Fibroblast of lung (primary cell): ENCODE results near the gene ACTR1A. TPM values are rescaled to one million over a fixed set of nuclear protein-coding genes. Genes with fewer than 3 reads are reported as not detected.

Experiments used
- DNase-seq, 2 donors: peaks; one replicate each; pipeline versions ENCODE4 v3.0.0 to v3.0.0-alpha.2; 2010; ENCODE audit warnings: low read depth in 2 of 2
- H2AFZ ChIP-seq: 2 replicates; pipeline ENCODE4 v1.5.1; 2012; ENCODE audit warnings: low read length, control low read depth, inconsistent platforms
- H3K27ac ChIP-seq: 2 replicates; pipeline ENCODE4 v1.5.1; 2011; ENCODE audit warnings: low read length, control low read depth; ENCODE audit not compliant: insufficient read depth
- H3K27me3 ChIP-seq: 2 replicates; pipeline ENCODE4 v1.5.1; 2011; ENCODE audit warnings: mild to moderate bottlenecking, low read length; ENCODE audit not compliant: control insufficient read depth, insufficient read depth
- H3K36me3 ChIP-seq: 2 replicates; pipeline ENCODE4 v1.5.1; 2011; ENCODE audit warnings: low read length; ENCODE audit not compliant: control insufficient read depth, insufficient read depth
- H3K4me1 ChIP-seq: 2 replicates; pipeline ENCODE4 v1.5.1; 2011; ENCODE audit warnings: low read length; ENCODE audit not compliant: control insufficient read depth, insufficient read depth; ENCODE audit errors: extremely low read depth
- H3K4me2 ChIP-seq: 2 replicates; pipeline ENCODE4 v1.5.1; 2011; ENCODE audit warnings: low read length, control low read depth; ENCODE audit not compliant: insufficient read depth; ENCODE audit errors: extremely low read depth
- H3K4me3 ChIP-seq, 4 experiments: fragments of 200-600 bp in 1 of 4; sonication (generic) in 1 of 4; replicated peaks in 1 of 4; 2 replicates each; pipeline ENCODE4 v1.5.1; 2011 to 2016; ENCODE audit warnings: low read length in 4 of 4, low read depth in 3 of 4, mild to moderate bottlenecking in 3 of 4, control low read depth in 2 of 4, inconsistent platforms in 1 of 4, mixed read lengths in 1 of 4; ENCODE audit not compliant: insufficient read depth in 1 of 4; ENCODE audit errors: control extremely low read depth in 1 of 4
- H3K79me2 ChIP-seq: 2 replicates; pipeline ENCODE4 v1.5.1; 2012; ENCODE audit warnings: mild to moderate bottlenecking, low read length, inconsistent platforms; ENCODE audit not compliant: control insufficient read depth, insufficient read depth
- H3K9ac ChIP-seq: 2 replicates; pipeline ENCODE4 v1.5.1; 2011; ENCODE audit warnings: mild to moderate bottlenecking, low read length, control low read depth; ENCODE audit not compliant: insufficient read depth
- H3K9me3 ChIP-seq: 2 replicates; pipeline ENCODE4 v1.5.1; 2012; ENCODE audit warnings: low read depth, low read length; ENCODE audit not compliant: control insufficient read depth, insufficient read depth
- H4K20me1 ChIP-seq: 2 replicates; pipeline ENCODE4 v1.5.1; 2011; ENCODE audit warnings: low read length; ENCODE audit not compliant: control insufficient read depth, insufficient read depth; ENCODE audit errors: extremely low read depth
- CTCF ChIP-seq, 2 donors: IDR thresholded peaks in 1 of 2; conservative IDR thresholded peaks in 1 of 2; 1 replicate in 1 of 2; 2 replicates in 1 of 2; pipeline ENCODE4 v1.5.1; 2011 to 2012; ENCODE audit warnings: low read length in 2 of 2, control low read depth in 1 of 2, inconsistent platforms in 1 of 2, low read depth in 1 of 2, mild to moderate bottlenecking in 1 of 2
- EZH2 ChIP-seq: IDR thresholded peaks from 2 replicates; pipeline ENCODE4 v1.5.1; 2012; ENCODE audit warnings: low read length, control low read depth, mild to moderate bottlenecking; ENCODE audit errors: missing control alignments
- polyA plus RNA-seq, 2 donors: library from polyadenylated mRNA; depleted of rRNA in 1 of 2; stranded (reverse) in 1 of 2; unstranded in 1 of 2; fragments of >200 nt; gene quantifications; 2 replicates each; pipeline ENCODE4 v1.2.1, GENCODE V29; 2011 to 2012; ENCODE audit warnings: missing spikeins in 1 of 2
- total RNA-seq: library from RNA; depleted of rRNA; stranded (reverse); fragments of >200 nt; gene quantifications from 2 replicates; pipeline ENCODE4 v1.2.1, GENCODE V29; 2014

ACTR1A gene
- total and polyA plus RNA-seq, 2 donors (not counting 1 experiment from before 2014, with no cell fraction given) = 125 to 128 TPM

GRCh38 chr10:102460836-102461186 lies 41.7 kb downstream of the ACTR1A start:
- Histone ChIP-seq H3K27me3 (no peaks in the 10 kb centered on the region), H4K20me1 (no peaks in the 10 kb centered on the region), H3K36me3 (no peaks in the 10 kb centered on the region), H3K9me3 (no peaks in the 10 kb centered on the region), H3K4me1 (peaks cover under 1% of the 10 kb centered on the region), H3K27ac (no peak overlapping the region), H3K9ac (no peak overlapping the region), H3K4me2 (peak overlapping the region; percentile 26), H3K4me3 (peak overlapping the region in 3 of 4 experiments; percentile 49 to 64 (median 60)), H2AFZ (peak overlapping the region; percentile 59), H3K79me2 (no peaks in the 10 kb centered on the region)
- DNase-seq = no peak
- TF ChIP-seq CTCF (conservative IDR thresholded peaks at IDR 0.05 in 1 of 2, IDR thresholded peaks at IDR 0.05 in 1 of 2; ENCODE audit: low read depth in 1 of 2, low read length in 2 of 2) (no peak), EZH2 (no peak)

- H3K36me3 ChIP-seq = no peaks in the 10 kb centered on the region
- TF ChIP-seq CTCF (conservative IDR thresholded peaks at IDR 0.05 in 1 of 2, IDR thresholded peaks at IDR 0.05 in 1 of 2; ENCODE audit: low read depth in 1 of 2, low read length in 2 of 2) = no peak
- no peak for TF ChIP-seq EZH2
- no peaks in the 10 kb centered on the region for H4K20me1 ChIP-seq
- peaks cover 6% of the 10 kb centered on the region for H3K4me1 ChIP-seq
- no peak overlapping the region for H3K4me2 ChIP-seq
- no peaks in the 10 kb centered on the region for H3K27me3 ChIP-seq
- no peak overlapping the region for H2AFZ ChIP-seq
- H3K9me3 ChIP-seq = no peaks in the 10 kb centered on the region
- H3K9ac ChIP-seq = no peak overlapping the region
- no peak overlapping the region for H3K4me3 ChIP-seq
- no peak overlapping the region for H3K27ac ChIP-seq
- no peak for DNase-seq
- H3K79me2 ChIP-seq = no peaks in the 10 kb centered on the region
Measured at GRCh38 chr10:102458656-102459055, 43.9 kb downstream of the ACTR1A start.

GRCh38 chr10:102457591-102458150 lies 44.8 kb downstream of the ACTR1A start:
- Histone ChIP-seq H3K9me3 (no peaks in the 10 kb centered on the region), H3K27me3 (no peaks in the 10 kb centered on the region), H3K4me1 (peaks cover 15% of the 10 kb centered on the region), H3K9ac (no peak overlapping the region), H3K4me2 (no peak overlapping the region), H3K4me3 (no peak overlapping the region), H3K36me3 (no peaks in the 10 kb centered on the region), H3K79me2 (no peaks in the 10 kb centered on the region), H3K27ac (no peak overlapping the region), H2AFZ (no peak overlapping the region), H4K20me1 (no peaks in the 10 kb centered on the region)
- TF ChIP-seq EZH2 (no peak), CTCF (conservative IDR thresholded peaks at IDR 0.05 in 1 of 2, IDR thresholded peaks at IDR 0.05 in 1 of 2; ENCODE audit: low read depth in 1 of 2, low read length in 2 of 2) (no peak)
- DNase-seq = no peak
